Activated T-cell treated with anti-CD3 and anti-CD28 coated beads, Interleukin-2, amount 50 U/mL, for 24 hours (primary cell): Measurements from ENCODE around the gene LAMA5.

ENCODE experiments used
- DNase-seq: peaks from one replicate; pipeline ENCODE4 v3.0.0-alpha.2; 2020
- H3K27ac Mint-ChIP-seq: 2 replicates; pipeline ENCODE4 v1.8.0; 2020; ENCODE audit warnings: mild to moderate bottlenecking, mixed read lengths
- H3K27me3 Mint-ChIP-seq: 2 replicates; pipeline ENCODE4 v1.8.0; 2020; ENCODE audit warnings: mixed read lengths
- H3K36me3 Mint-ChIP-seq: 2 replicates; pipeline ENCODE4 v1.8.0; 2020; ENCODE audit warnings: low read depth, mixed read lengths
- H3K4me1 Mint-ChIP-seq: 2 replicates; pipeline ENCODE4 v1.8.0; 2020; ENCODE audit warnings: low read depth, mixed read lengths
- H3K4me3 Mint-ChIP-seq: 2 replicates; pipeline ENCODE4 v1.8.0; 2020; ENCODE audit warnings: mild to moderate bottlenecking, moderate library complexity, mixed read lengths
- H3K9me3 Mint-ChIP-seq: 2 replicates; pipeline ENCODE4 v1.8.0; 2020; ENCODE audit warnings: mixed read lengths

Gene LAMA5

GRCh38 chr20:62332989-62333819 lies 33.9 kb downstream of the LAMA5 start:
- Mint-ChIP-seq H3K4me1 (no peaks in the 10 kb centered on the region), H3K27me3 (peaks cover 17% of the 10 kb centered on the region), H3K36me3 (no peaks in the 10 kb centered on the region), H3K9me3 (no peaks in the 10 kb centered on the region), H3K4me3 (no peak overlapping the region), H3K27ac (no peak overlapping the region)
- no peak for DNase-seq

- no peak overlapping the region for H3K4me3 Mint-ChIP-seq
Measured at GRCh38 chr20:62332421-62332820, 34.7 kb downstream of the LAMA5 start.

GRCh38 chr20:62331347-62331746 lies 35.8 kb downstream of the LAMA5 start:
- no peak for DNase-seq
- no peaks in the 10 kb centered on the region for H3K36me3 Mint-ChIP-seq
- H3K4me3 Mint-ChIP-seq = no peak overlapping the region
- H3K9me3 Mint-ChIP-seq = no peaks in the 10 kb centered on the region
- no peak overlapping the region for H3K27ac Mint-ChIP-seq
- no peaks in the 10 kb centered on the region for H3K4me1 Mint-ChIP-seq
- H3K27me3 Mint-ChIP-seq = peaks cover 2% of the 10 kb centered on the region

More at GRCh38 chr20:62332421-62332820, 34.7 kb downstream of the LAMA5 start:
- Mint-ChIP-seq H3K4me1 (no peaks in the 10 kb centered on the region), H3K27ac (no peak overlapping the region), H3K9me3 (no peaks in the 10 kb centered on the region), H3K36me3 (no peaks in the 10 kb centered on the region), H3K27me3 (peaks cover 13% of the 10 kb centered on the region)
- no peak for DNase-seq

- Mint-ChIP-seq H3K27ac (no peak overlapping the region), H3K27me3 (no peaks in the 10 kb centered on the region), H3K36me3 (no peaks in the 10 kb centered on the region), H3K9me3 (no peaks in the 10 kb centered on the region), H3K4me1 (no peaks in the 10 kb centered on the region), H3K4me3 (no peak overlapping the region)
- DNase-seq = no peak
Measured at GRCh38 chr20:62330576-62331317, 36.4 kb downstream of the LAMA5 start.

GRCh38 chr20:62329389-62330377 lies 37.4 kb downstream of the LAMA5 start:
- Mint-ChIP-seq H3K4me3 (no peak overlapping the region), H3K36me3 (no peaks in the 10 kb centered on the region), H3K27ac (no peak overlapping the region), H3K9me3 (no peaks in the 10 kb centered on the region), H3K27me3 (no peaks in the 10 kb centered on the region), H3K4me1 (no peaks in the 10 kb centered on the region)
- no peak for DNase-seq

- DNase-seq = no peak
- H3K4me1 Mint-ChIP-seq = no peaks in the 10 kb centered on the region
- H3K27ac Mint-ChIP-seq = no peak overlapping the region
- H3K27me3 Mint-ChIP-seq = no peaks in the 10 kb centered on the region
- H3K36me3 Mint-ChIP-seq = no peaks in the 10 kb centered on the region
- no peaks in the 10 kb centered on the region for H3K9me3 Mint-ChIP-seq
- H3K4me3 Mint-ChIP-seq = no peak overlapping the region
Measured at GRCh38 chr20:62328684-62329388, 38.3 kb downstream of the LAMA5 start.

GRCh38 chr20:62327726-62328495 lies 39.2 kb downstream of the LAMA5 start:
- no peak overlapping the region for H3K27ac Mint-ChIP-seq
- no peaks in the 10 kb centered on the region for H3K4me1 Mint-ChIP-seq
- no peaks in the 10 kb centered on the region for H3K36me3 Mint-ChIP-seq
- DNase-seq = no peak
- H3K4me3 Mint-ChIP-seq = no peak overlapping the region
- H3K9me3 Mint-ChIP-seq = no peaks in the 10 kb centered on the region
- no peaks in the 10 kb centered on the region for H3K27me3 Mint-ChIP-seq

- Mint-ChIP-seq H3K4me3 (no peak overlapping the region), H3K27me3 (no peaks in the 10 kb centered on the region), H3K4me1 (no peaks in the 10 kb centered on the region), H3K9me3 (no peaks in the 10 kb centered on the region), H3K36me3 (no peaks in the 10 kb centered on the region), H3K27ac (no peak overlapping the region)
- no peak for DNase-seq
Measured at GRCh38 chr20:62326959-62327725, 40.0 kb downstream of the LAMA5 start.

GRCh38 chr20:62326559-62326958 lies 40.6 kb downstream of the LAMA5 start:
- Mint-ChIP-seq H3K4me3 (no peak overlapping the region), H3K4me1 (no peaks in the 10 kb centered on the region), H3K9me3 (no peaks in the 10 kb centered on the region), H3K36me3 (no peaks in the 10 kb centered on the region), H3K27me3 (no peaks in the 10 kb centered on the region), H3K27ac (no peak overlapping the region)
- DNase-seq = no peak

GRCh38 chr20:62325172-62325905 lies 41.8 kb downstream of the LAMA5 start:
- Mint-ChIP-seq H3K27ac (no peak overlapping the region), H3K9me3 (no peaks in the 10 kb centered on the region), H3K4me3 (no peak overlapping the region), H3K27me3 (no peaks in the 10 kb centered on the region), H3K36me3 (no peaks in the 10 kb centered on the region), H3K4me1 (no peaks in the 10 kb centered on the region)
- DNase-seq = no peak

- no peak for DNase-seq
- no peaks in the 10 kb centered on the region for H3K9me3 Mint-ChIP-seq
- no peaks in the 10 kb centered on the region for H3K36me3 Mint-ChIP-seq
- no peak overlapping the region for H3K4me3 Mint-ChIP-seq
- H3K27ac Mint-ChIP-seq = no peak overlapping the region
- H3K4me1 Mint-ChIP-seq = no peaks in the 10 kb centered on the region
- H3K27me3 Mint-ChIP-seq = no peaks in the 10 kb centered on the region
Measured at GRCh38 chr20:62323980-62324906, 42.9 kb downstream of the LAMA5 start.
